Activated T-helper 2 cell treated with anti-CD3 and anti-CD28 coated beads, Interferon-gamma antibody, Interleukin-2, Interleukin-4, amounts not matched to agents 10 μg/mL and 5 μg/mL and 100 μg/mL, durations not matched to agents 14 hours and 24 hours and 36 hours (primary cell): ENCODE measurements around the gene DDX20. TPM values are rescaled to one million over a fixed set of nuclear protein-coding genes. Genes with fewer than 3 reads are reported as not detected.

Experiments used
- DNase-seq: peaks from one replicate; pipeline ENCODE4 v3.0.0; 2021; ENCODE audit warnings: low spot score
- H3K27ac Mint-ChIP-seq: one replicate; pipeline ENCODE4 v1.8.0; 2021; ENCODE audit warnings: mixed read lengths
- H3K27me3 Mint-ChIP-seq: one replicate; pipeline ENCODE4 v1.8.0; 2021; ENCODE audit warnings: low read depth, mixed read lengths
- H3K36me3 Mint-ChIP-seq: one replicate; pipeline ENCODE4 v1.8.0; 2021; ENCODE audit warnings: low read depth, mixed read lengths
- H3K4me1 Mint-ChIP-seq: one replicate; pipeline ENCODE4 v1.8.0; 2021; ENCODE audit warnings: low read depth, mixed read lengths
- H3K4me3 Mint-ChIP-seq: one replicate; pipeline ENCODE4 v1.8.0; 2021; ENCODE audit warnings: low read depth, mild to moderate bottlenecking, moderate library complexity, mixed read lengths
- H3K9me3 Mint-ChIP-seq: one replicate; pipeline ENCODE4 v1.8.0; 2021; ENCODE audit warnings: mixed read lengths
- intact Hi-C: fragments of 100-400 bp; cut with micrococcal nuclease; formaldehyde crosslinking; loops from one replicate; pipeline ENCODE4 v1.15.1; 2023
- total RNA-seq: library from RNA; stranded (reverse); gene quantifications from 2 replicates; pipeline ENCODE4 v1.2.3, GENCODE V29; 2022

DDX20 gene
- total RNA-seq, 1 donor from 2014 or later, result 18.6 TPM

DNA sequence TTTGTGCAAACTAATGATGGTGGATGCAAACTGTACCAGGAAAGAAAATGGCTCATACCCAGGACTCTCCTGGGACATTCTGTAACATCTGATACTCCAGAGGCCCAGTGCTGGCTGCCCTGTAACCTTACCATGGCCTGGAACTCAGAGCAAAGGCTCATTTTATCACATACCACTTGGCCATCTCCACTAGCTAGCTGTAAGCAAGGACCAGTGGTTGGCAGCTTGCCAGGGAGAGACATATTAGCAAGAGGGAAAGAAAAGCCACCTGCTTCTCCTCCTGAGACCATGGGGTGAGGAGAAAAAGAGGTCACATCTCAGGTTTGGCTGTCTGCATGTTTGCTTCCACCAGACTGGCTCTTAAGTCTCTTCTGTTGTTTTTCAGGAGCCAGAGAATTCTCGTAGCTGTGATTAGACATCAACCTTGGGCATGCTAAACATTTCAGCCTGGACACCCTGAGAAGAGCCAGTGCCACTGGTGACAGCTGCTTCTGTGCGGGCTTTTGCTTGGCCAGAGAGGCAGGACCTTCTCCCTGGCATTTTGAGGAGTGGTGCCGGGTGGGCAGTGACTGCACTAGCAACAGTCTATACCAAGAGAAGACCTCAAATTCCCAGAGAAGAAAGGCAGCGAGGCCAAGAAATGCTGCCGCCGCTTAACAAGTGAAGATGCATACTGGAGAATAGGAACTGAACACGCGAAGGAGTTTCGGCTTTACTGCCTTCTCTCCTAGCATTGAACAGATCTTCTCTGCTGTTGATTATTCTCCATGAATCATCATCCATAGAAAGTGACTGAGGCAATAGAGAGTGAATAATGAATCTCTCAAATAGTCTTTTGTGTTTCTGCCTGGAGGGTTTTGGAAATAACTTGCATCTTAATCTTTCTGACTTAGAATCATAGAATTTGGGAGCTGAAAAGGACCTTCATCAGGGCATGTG, 9.8 kb upstream of the DDX20 start:
- DNase-seq, result no peak
- no peaks in the 10 kb centered on the region for H3K36me3 Mint-ChIP-seq
- H3K27me3 Mint-ChIP-seq, result peaks cover 24% of the 10 kb centered on the region
- intact Hi-C loops, result loop anchor here (10.0 kb wide), 1 partner anchor 1071 kb away; the partner anchor contains the start of gene KCNA3
- no peaks in the 10 kb centered on the region for H3K9me3 Mint-ChIP-seq
- no peak overlapping the region for H3K4me3 Mint-ChIP-seq
- H3K4me1 Mint-ChIP-seq, result peaks cover 12% of the 10 kb centered on the region
- no peak overlapping the region for H3K27ac Mint-ChIP-seq

DNA sequence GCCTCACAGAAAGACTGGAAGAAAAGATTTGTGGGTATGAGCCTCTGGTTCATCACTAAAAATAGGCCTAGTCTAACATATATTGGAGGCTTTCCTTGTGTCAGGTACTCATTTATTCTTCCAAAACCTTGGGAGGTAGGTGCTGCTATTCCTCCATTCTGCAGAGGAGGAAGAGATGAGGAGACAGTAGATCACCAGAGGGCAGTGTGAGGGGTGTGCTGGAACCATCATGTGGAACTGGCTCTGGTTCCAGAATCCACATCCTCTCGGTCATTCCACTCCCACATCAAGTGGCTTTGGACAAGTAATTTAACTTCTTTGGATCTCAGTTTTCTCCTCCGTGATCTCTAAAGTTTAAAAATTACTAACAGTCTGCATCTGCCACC, 9.1 kb upstream of the DDX20 start:
- Mint-ChIP-seq H3K4me1 (peaks cover 12% of the 10 kb centered on the region), H3K27me3 (peaks cover 18% of the 10 kb centered on the region), H3K4me3 (no peak overlapping the region), H3K27ac (no peak overlapping the region), H3K9me3 (no peaks in the 10 kb centered on the region), H3K36me3 (no peaks in the 10 kb centered on the region)
- peak; percentile 2 for DNase-seq
- intact Hi-C loops, result loop anchor here (10.0 kb wide), 1 partner anchor 1072 kb away; the partner anchor contains the start of gene KCNA3

DNA sequence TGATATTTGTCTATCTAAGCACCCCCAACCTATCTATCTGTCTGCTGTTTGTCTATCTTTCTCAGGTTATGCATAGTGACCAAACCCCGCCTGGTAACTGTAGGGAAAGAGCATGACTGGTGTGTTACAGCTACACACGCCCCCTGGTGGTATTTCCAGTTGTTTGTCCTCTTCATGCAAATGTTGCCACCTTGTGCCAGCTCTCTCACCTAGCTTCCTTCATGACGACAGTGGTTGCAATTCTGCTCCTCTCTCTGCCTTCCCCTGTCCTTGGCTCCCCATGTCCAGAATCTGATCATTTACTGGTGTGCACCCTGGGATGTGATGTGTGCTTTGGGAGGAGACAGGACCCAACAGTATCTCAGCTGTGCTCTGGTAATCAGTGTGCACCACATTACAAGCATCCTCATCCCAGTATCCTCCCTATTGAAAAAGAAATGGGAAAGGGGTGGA, 8.4 kb upstream of the DDX20 start:
- peaks cover 16% of the 10 kb centered on the region for H3K4me1 Mint-ChIP-seq
- H3K4me3 Mint-ChIP-seq, result no peak overlapping the region
- intact Hi-C loops, result loop anchor here (1.0 to 10.0 kb wide), 2 partner anchors 266 to 1073 kb away; partner anchors contain the start of gene KCNA3
- no peaks in the 10 kb centered on the region for H3K9me3 Mint-ChIP-seq
- peaks cover 13% of the 10 kb centered on the region for H3K27me3 Mint-ChIP-seq
- H3K27ac Mint-ChIP-seq, result no peak overlapping the region
- peak; percentile 66 for DNase-seq
- no peaks in the 10 kb centered on the region for H3K36me3 Mint-ChIP-seq

DNA sequence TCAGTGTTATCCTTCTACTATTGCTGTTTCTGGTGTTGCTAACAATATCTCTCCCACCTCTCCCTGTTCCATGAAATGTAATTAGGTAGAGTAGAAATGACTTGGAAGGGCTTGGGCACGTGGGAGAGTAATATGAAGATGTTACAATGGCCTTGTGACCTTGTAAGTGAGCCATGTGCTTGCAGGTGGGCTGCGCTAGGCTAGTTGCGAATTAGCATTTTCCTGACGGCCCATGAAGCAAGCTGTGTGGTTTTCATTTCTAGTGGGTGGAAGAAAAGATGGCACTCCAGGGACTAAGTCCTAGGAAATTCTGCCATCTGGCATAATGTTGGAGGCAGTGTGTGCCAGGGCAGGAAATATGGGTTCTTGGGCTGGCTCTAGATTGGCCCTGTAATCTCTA, 7.8 kb upstream of the DDX20 start:
- Mint-ChIP-seq H3K36me3 (no peaks in the 10 kb centered on the region), H3K4me3 (no peak overlapping the region), H3K4me1 (peaks cover 16% of the 10 kb centered on the region), H3K27me3 (peaks cover 9% of the 10 kb centered on the region), H3K9me3 (no peaks in the 10 kb centered on the region), H3K27ac (no peak overlapping the region)
- DNase-seq, result no peak
- intact Hi-C loops, result loop anchor here (1.0 to 10.0 kb wide), 2 partner anchors 267 to 1073 kb away; partner anchors contain the start of gene KCNA3

DNA sequence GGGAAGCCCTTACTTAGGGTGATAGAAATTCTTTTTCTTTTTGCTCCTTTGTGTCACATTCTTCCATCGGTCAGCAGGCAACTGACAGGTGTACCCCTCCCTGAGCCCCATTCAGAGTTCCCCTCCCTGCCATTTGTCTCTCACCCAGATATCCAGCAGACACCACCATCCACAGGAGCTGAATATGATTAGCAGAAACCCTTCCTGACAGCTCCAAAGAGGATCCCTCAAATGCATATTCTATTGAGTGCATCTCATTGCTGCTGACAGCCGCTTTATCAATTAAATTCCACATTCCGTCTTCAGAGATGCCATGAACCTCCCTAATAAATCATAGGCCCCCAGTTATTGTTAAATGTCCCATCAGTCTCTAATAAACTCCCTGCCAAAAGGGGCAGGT, 6.1 kb upstream of the DDX20 start:
- H3K4me3 Mint-ChIP-seq, result no peak overlapping the region
- DNase-seq, result no peak
- H3K27ac Mint-ChIP-seq, result peak overlapping the region; percentile 25
- intact Hi-C loops, result loop anchor here (10.0 kb wide), 1 partner anchor 1075 kb away; the partner anchor contains the start of gene KCNA3
- H3K9me3 Mint-ChIP-seq, result no peaks in the 10 kb centered on the region
- H3K27me3 Mint-ChIP-seq, result peaks cover 4% of the 10 kb centered on the region
- H3K4me1 Mint-ChIP-seq, result peaks cover 25% of the 10 kb centered on the region
- H3K36me3 Mint-ChIP-seq, result no peaks in the 10 kb centered on the region

DNA sequence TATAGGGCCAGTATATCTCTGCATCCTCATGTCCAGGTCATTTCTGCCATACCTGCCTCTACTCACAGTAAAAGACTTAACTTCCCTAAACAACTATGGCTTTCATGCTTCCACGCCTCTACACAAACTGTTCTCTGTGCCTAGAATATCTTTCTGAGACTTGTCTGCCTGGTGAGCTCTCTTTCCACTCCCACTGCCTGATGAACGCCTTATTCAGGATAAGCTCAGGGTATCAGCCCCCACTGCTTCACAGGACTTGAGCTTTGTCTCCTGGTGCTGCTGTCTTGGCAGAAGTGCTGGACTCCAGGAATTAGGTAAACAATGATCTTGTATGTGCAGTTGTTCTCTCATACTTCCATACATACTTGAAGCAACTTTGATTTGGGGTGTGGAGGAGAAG, 4.8 kb upstream of the DDX20 start:
- Mint-ChIP-seq H3K4me1 (peaks cover 32% of the 10 kb centered on the region), H3K9me3 (no peaks in the 10 kb centered on the region), H3K4me3 (no peak overlapping the region), H3K27ac (no peak overlapping the region), H3K27me3 (no peaks in the 10 kb centered on the region), H3K36me3 (no peaks in the 10 kb centered on the region)
- intact Hi-C loops, result no loop called here
- DNase-seq, result no peak

DNA sequence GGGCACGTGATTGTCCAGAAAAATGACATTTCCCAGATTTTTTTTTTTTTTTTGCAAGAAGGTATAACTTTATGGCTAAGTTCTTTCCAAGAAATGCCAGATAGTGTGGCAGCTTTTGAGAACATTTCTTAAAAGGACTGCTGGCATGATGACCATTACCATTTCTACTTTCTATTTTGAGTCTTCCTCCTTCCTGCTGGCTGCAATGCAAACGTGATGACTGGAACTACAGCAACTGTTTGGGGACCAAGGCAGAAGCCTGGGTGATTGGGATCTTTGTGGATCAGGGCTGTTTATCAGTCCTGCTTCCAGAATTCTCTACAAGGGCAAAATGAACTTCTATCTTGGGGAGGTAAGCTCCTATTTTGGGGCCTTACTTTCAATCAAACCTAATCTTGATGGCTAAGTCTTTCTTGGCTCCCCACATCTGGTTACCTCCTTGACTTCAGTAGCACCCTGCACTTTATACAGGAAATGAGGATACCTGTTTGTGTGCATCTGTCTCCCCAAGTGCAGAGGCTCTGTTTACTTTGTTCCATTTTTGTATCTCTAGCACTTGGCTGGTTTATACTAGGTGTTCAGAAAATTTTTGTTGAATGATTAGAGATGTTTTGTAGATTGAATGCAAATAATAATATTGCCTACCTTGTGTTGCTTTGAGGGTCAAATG, 3.7 kb upstream of the DDX20 start:
- no peak for DNase-seq
- no peak overlapping the region for H3K27ac Mint-ChIP-seq
- no peaks in the 10 kb centered on the region for H3K27me3 Mint-ChIP-seq
- no peaks in the 10 kb centered on the region for H3K9me3 Mint-ChIP-seq
- peaks cover 35% of the 10 kb centered on the region for H3K4me1 Mint-ChIP-seq
- H3K36me3 Mint-ChIP-seq, result peaks cover 5% of the 10 kb centered on the region
- no peak overlapping the region for H3K4me3 Mint-ChIP-seq
- intact Hi-C loops, result no loop called here

DNA sequence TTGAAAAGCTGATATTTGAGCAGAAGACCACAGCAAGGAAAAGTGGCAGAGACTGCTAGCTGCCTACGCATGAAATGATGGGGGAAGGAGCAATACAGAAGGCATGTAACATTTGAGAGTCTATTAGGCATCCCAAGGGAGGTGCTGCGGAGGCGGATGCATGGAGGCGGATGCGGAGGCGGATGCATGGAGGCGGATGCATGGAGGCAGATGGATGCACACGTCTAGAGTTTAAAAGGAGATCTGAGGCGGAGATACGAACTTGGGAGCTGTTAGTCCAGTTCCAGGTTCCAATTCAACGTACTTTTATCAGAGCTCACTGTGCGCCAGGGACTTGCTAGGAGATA, 744 bp upstream of the DDX20 start:
- peak overlapping the region; percentile 94 for H3K27ac Mint-ChIP-seq
- peaks cover 47% of the 10 kb centered on the region for H3K4me1 Mint-ChIP-seq
- intact Hi-C loops, result loop anchor here (1.0 to 5.0 kb wide), 5 partner anchors 16 to 553 kb away; partner anchors contain the start of genes ATP5PB, DENND2D, INKA2 and WDR77
- no peaks in the 10 kb centered on the region for H3K27me3 Mint-ChIP-seq
- H3K36me3 Mint-ChIP-seq, result peaks cover 26% of the 10 kb centered on the region
- DNase-seq, result peak; percentile 34
- no peaks in the 10 kb centered on the region for H3K9me3 Mint-ChIP-seq
- H3K4me3 Mint-ChIP-seq, result peak overlapping the region; percentile 87

DNA sequence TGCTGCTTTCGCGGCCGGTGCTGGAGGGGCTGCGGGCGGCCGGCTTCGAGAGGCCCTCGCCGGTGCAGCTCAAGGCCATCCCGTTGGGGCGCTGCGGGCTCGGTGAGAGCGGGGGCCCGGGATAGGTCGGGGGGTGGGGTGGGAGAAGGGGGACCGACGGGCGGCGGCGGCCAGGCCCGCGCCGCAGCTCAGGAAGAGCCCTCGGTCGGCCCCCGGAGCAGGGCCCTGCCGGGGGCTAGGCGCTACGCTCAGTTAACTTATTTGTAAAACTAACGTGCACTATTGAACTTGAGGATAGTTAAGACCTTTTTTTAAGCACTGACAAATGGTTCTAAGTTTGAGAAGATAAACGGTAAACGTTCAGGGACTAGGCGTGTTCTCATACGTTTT, 418 bp downstream of the DDX20 start:
- peaks cover 49% of the 10 kb centered on the region for H3K4me1 Mint-ChIP-seq

DNA sequence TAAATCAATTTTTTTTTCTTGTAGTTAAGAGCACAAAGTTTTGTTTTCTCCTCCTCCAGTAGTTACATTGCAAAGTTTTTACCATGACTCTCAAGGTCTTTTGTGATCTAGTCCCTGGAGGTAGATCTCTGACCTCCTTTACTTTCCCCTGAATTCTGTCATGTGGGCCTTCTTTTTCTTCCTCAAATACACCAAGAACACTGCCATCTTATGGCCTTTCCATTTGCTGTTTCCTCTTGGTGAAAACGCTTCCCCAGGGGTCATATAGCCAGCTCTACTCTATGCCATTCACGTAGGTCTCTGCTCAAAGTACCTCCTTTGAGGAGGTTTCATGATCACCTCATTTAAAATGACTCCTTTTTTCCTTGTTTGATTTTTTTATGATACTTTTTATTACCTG, 2.7 kb downstream of the DDX20 start:
- peaks cover 58% of the 10 kb centered on the region for H3K36me3 Mint-ChIP-seq
- H3K27ac Mint-ChIP-seq, result peak overlapping the region; percentile 54
- H3K9me3 Mint-ChIP-seq, result no peaks in the 10 kb centered on the region
- intact Hi-C loops, result loop anchor here (5.0 kb wide), 2 partner anchors 41 to 556 kb away; partner anchors contain the start of gene DENND2D
- H3K4me3 Mint-ChIP-seq, result peak overlapping the region; percentile 48
- DNase-seq, result no peak
- H3K27me3 Mint-ChIP-seq, result no peaks in the 10 kb centered on the region
- peaks cover 46% of the 10 kb centered on the region for H3K4me1 Mint-ChIP-seq

More for the DNA sequence above, 418 bp downstream of the DDX20 start:
- DNase-seq, result no peak
- Mint-ChIP-seq H3K27ac (peak overlapping the region; percentile 98), H3K36me3 (peaks cover 38% of the 10 kb centered on the region), H3K4me3 (peak overlapping the region; percentile 87), H3K9me3 (no peaks in the 10 kb centered on the region), H3K27me3 (no peaks in the 10 kb centered on the region)
- intact Hi-C loops, result loop anchor here (5.0 kb wide), 2 partner anchors 39 to 554 kb away; partner anchors contain the start of gene DENND2D

DNA sequence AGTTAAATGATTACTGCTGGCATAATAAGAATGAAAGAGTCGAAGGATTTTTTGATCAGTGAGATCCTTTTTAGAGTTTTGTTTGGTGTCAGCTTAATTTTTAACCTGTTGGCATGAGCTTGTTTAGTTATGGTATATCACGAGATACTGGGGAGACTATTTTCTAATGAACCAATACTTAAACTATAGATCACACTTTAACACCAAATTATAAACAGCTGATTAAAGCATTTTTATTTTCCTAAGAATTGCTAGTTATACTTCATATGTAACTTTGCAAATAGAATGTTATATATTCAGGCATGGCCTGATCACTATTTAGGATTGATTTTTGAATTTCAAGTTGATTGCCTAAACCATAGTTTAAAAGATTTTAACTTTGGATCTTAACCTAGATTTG, 6.0 kb downstream of the DDX20 start:
- DNase-seq, result no peak
- H3K9me3 Mint-ChIP-seq, result no peaks in the 10 kb centered on the region
- H3K27ac Mint-ChIP-seq, result no peak overlapping the region
- peaks cover 82% of the 10 kb centered on the region for H3K36me3 Mint-ChIP-seq
- H3K4me3 Mint-ChIP-seq, result no peak overlapping the region
- H3K4me1 Mint-ChIP-seq, result peaks cover 25% of the 10 kb centered on the region
- intact Hi-C loops, result no loop called here
- no peaks in the 10 kb centered on the region for H3K27me3 Mint-ChIP-seq

DNA sequence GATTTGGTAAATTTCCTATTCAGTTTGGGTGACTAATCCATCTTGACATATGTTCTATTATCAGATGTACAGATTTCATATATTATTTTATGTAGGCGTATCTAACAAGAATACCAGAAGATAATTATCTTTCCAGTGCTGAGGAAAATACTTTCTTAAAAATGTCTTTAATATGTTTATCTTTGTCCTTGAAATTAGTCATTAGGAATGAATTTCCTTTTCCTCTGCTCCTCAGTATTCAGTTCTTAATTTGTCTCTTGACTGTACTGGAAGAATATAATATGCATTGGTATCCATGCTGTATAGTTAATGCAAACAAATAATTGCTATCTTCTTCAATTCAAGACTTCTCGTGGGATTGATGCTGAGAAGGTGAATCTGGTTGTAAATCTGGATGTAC, 6.6 kb downstream of the DDX20 start:
- Mint-ChIP-seq H3K36me3 (peaks cover 81% of the 10 kb centered on the region), H3K27me3 (no peaks in the 10 kb centered on the region), H3K4me1 (peaks cover 19% of the 10 kb centered on the region), H3K4me3 (no peak overlapping the region), H3K27ac (no peak overlapping the region), H3K9me3 (no peaks in the 10 kb centered on the region)
- DNase-seq, result no peak
- intact Hi-C loops, result no loop called here
